Activated T-helper 17 cell treated with anti-CD3 and anti-CD28 coated beads, Interleukin-2, amount 50 U/mL, for 72 hours (primary cell): Measurements from ENCODE around the gene ZNF266. TPM values are rescaled to one million over a fixed set of nuclear protein-coding genes. Genes with fewer than 3 reads are reported as not detected.

Experiments
- ATAC-seq: fragments of 150-1000 bp; cut with Tn5 transposase; replicated peaks from 2 replicates; pipeline ENCODE4 v1.10.0; 2021; ENCODE audit warnings: mild to moderate bottlenecking, moderate library complexity
- H3K27ac Mint-ChIP-seq: one replicate; pipeline ENCODE4 v1.8.0; 2022; ENCODE audit warnings: mixed read lengths
- H3K27me3 Mint-ChIP-seq: one replicate; pipeline ENCODE4 v1.8.0; 2022; ENCODE audit warnings: mixed read lengths
- H3K36me3 Mint-ChIP-seq: one replicate; pipeline ENCODE4 v1.8.0; 2022; ENCODE audit warnings: low read depth, mild to moderate bottlenecking, mixed read lengths
- H3K4me1 Mint-ChIP-seq: one replicate; pipeline ENCODE4 v1.8.0; 2022; ENCODE audit warnings: mixed read lengths
- H3K4me3 Mint-ChIP-seq: one replicate; pipeline ENCODE4 v1.8.0; 2022; ENCODE audit warnings: mild to moderate bottlenecking, mixed read lengths
- H3K9me3 Mint-ChIP-seq: one replicate; pipeline ENCODE4 v1.8.0; 2022; ENCODE audit warnings: mixed read lengths
- total RNA-seq, 2 donors: library from RNA; stranded (reverse); gene quantifications; one replicate each; pipeline ENCODE4 v1.2.3, GENCODE V29; 2022

ZNF266 gene
- total RNA-seq, 2 donors from 2014 or later = 24.7 to 26.1 TPM

DNA sequence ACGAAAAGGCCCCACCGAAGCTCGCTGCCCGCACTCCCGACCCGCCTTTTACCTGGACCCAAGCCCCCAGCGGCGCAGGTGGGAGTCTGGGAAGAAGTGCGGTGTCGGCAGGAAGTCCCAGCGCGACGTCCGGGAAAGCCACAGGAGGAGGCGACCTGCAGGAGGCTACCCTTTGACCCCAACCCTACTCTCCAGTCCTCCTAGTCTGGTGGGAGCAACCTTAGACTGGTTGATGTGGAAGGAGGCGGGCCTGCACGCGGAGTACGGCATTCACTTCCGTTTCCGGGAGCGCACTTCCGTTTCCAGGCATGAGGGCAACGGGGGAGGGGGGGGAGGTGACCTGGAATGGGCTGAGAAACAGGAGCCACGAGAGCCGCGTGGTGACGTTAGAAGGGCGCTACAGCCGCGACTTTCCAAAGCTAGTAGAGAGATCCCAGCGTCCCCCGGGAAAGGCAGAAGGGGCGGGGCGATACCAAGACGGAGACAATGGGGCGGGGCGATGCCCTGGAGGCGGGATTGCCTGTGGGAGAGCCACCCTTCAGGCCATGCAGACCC, 28.5 kb downstream of the ZNF266 start:
- Mint-ChIP-seq H3K9me3 (peaks cover 26% of the 10 kb centered on the region), H3K27ac (no peak overlapping the region), H3K36me3 (peaks cover 13% of the 10 kb centered on the region), H3K4me3 (peak overlapping the region; percentile 72), H3K4me1 (peaks cover 6% of the 10 kb centered on the region), H3K27me3 (no peaks in the 10 kb centered on the region)
- ATAC-seq = peak; percentile 79

DNA sequence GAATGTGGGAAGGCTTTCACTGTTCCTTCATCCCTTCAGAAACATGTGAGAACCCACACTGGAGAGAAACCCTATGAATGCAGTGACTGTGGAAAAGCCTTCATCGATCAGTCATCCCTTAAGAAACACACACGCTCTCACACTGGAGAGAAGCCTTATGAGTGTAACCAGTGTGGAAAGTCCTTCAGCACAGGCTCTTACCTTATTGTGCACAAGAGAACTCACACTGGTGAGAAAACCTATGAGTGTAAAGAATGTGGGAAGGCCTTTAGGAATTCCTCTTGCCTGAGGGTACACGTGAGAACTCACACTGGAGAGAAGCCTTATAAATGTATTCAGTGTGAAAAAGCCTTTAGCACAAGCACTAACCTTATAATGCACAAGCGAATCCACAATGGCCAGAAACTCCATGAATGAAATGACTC, 54.0 kb downstream of the ZNF266 start:
- ATAC-seq = no peak
- H3K4me1 Mint-ChIP-seq = no peaks in the 10 kb centered on the region
- H3K27ac Mint-ChIP-seq = no peak overlapping the region
- peaks cover 38% of the 10 kb centered on the region for H3K9me3 Mint-ChIP-seq
- H3K36me3 Mint-ChIP-seq = peaks cover 79% of the 10 kb centered on the region
- H3K4me3 Mint-ChIP-seq = no peak overlapping the region
- no peaks in the 10 kb centered on the region for H3K27me3 Mint-ChIP-seq

DNA sequence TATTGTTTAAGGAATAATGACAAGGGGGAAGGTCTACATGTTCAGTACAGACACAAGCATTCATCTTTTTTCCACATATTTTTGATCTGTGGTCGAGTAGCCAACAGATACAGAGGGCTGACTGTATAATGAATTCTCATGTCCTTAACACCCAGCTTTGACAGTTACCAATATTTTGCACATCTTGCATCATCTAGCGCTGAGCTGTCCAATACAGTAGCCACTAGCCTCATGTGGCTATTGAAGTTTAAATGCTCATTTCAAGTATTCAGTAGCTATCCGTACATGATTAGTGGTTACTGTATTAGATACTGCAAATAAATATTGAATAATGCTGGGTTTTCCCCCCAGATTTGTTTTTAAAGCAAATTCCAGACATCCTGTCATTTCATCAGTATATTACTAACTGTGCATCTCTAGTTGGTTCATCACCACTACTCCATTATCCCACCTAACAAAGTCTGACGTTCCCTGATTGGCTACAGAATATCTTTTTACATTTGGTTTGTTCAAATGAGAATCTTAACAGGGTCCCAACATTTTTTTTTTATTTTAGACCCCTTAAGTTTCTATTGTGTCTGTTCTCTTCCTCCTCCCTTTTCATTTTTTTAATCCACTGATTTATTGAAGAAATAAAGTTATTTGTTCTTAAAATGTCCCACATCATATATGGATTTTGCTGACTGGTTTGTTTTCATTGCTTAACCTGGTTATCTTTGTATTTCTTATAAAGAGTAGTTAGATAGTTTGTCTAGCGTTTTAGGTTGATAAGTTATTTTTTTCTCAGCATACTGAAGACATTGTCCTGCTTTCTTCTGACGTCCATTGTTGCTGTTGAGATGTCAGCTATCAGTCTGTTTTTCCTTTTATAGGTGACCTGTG, 64.4 kb downstream of the ZNF266 start:
- no peak overlapping the region for H3K27ac Mint-ChIP-seq
- H3K4me3 Mint-ChIP-seq = no peak overlapping the region
- peaks cover 10% of the 10 kb centered on the region for H3K36me3 Mint-ChIP-seq
- H3K9me3 Mint-ChIP-seq = peaks cover 31% of the 10 kb centered on the region
- H3K27me3 Mint-ChIP-seq = no peaks in the 10 kb centered on the region
- no peak for ATAC-seq
- no peaks in the 10 kb centered on the region for H3K4me1 Mint-ChIP-seq

DNA sequence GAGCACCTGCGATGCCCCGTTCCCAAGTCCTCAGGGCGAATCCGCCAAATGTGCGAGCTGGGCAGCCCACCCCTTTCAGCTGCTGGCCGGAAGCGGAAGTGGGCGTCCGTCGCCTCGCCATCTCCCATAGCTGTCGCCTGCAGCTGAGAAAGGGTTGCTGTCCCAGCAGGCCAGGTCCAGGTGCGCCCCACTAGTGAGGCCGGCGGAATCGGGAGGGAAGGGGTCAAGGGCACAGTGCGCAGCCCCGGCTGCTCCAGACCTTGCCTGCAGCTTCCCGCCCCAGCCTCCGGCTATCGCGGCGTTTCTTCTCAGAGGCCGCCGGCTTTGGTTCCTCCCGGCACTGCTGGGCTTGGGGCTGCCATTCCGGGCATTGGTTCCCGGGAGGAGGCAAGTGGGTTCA, 72.5 kb downstream of the ZNF266 start, which contains the start of gene ZNF177:
TSS of gene ZNF177 (plus strand) at position 109 of the 400 bp plus-strand sequence. CDS start 15,299 bp downstream, outside the sequence.
- ATAC-seq = no peak
- Mint-ChIP-seq H3K27me3 (peaks cover 7% of the 10 kb centered on the region), H3K36me3 (peaks cover 30% of the 10 kb centered on the region), H3K4me1 (no peaks in the 10 kb centered on the region), H3K27ac (no peak within 1 kb of the TSS), H3K4me3 (no peak within 1 kb of the TSS), H3K9me3 (peaks cover 34% of the 10 kb centered on the region)

Other genes starting within 250 kb of the ZNF266 start
- not detected for gene OR7D4, start 216.0 kb downstream of the ZNF266 start, total RNA-seq
- gene OR7E24, start 184.6 kb downstream of the ZNF266 start, total RNA-seq = not detected
- gene ZNF699, start 125.7 kb downstream of the ZNF266 start, total RNA-seq = 1 to 10 TPM; 3.7 to 8.7 TPM
- 10 to 100 TPM in 1 of 2 donors, 1 to 10 TPM in 1; 3.9 to 14.3 TPM for gene ZNF559, start 111.4 kb downstream of the ZNF266 start, total RNA-seq
- 1 to 10 TPM in 1 of 2 donors, under 1 TPM in 1; 0.35 to 1.8 TPM for gene ZNF177, start 72.6 kb downstream of the ZNF266 start, total RNA-seq
- gene ZNF560, start 63.0 kb upstream of the ZNF266 start, total RNA-seq = under 1 TPM in 1 of 2 donors, not detected in 1; 0.35 TPM
- gene ZNF426, start 103.1 kb upstream of the ZNF266 start, total RNA-seq = 10 to 100 TPM; 11.3 to 16.0 TPM
- 10 to 100 TPM; 62.7 to 68.8 TPM for gene ZNF121, start 148.9 kb upstream of the ZNF266 start, total RNA-seq
- 10 to 100 TPM; 26.1 to 32.2 TPM for gene ZNF561, start 185.7 kb upstream of the ZNF266 start, total RNA-seq
- gene ZNF562, start 239.5 kb upstream of the ZNF266 start, total RNA-seq = 10 to 100 TPM; 39.3 to 53.2 TPM